Measurements from ENCODE around the gene AZU1.

AZU1 gene

GRCh38 chr19:870963-871401, 43.3 kb downstream of the AZU1 start:
- no peak for TF ChIP-seq FOXP2 (optimal IDR thresholded peaks at IDR 0.05; ENCODE audit: borderline replicate concordance, extremely low read depth, extremely low read length, insufficient read depth)
- TF ChIP-seq POLR2AphosphoS5 (IDR thresholded peaks at IDR 0.05; ENCODE audit: low read depth, low read length): no peak
- no peak for TF ChIP-seq SIN3A (IDR thresholded peaks at IDR 0.05; ENCODE audit: borderline replicate concordance, insufficient read depth, low read length)
- TF ChIP-seq REST (IDR thresholded peaks at IDR 0.05; ENCODE audit: insufficient read depth in 1 of 2, low read depth in 2 of 2, low read length in 2 of 2): no peak
- no peak for TF ChIP-seq TAF1 (IDR thresholded peaks at IDR 0.05; ENCODE audit: borderline replicate concordance, insufficient read depth, low read length)

DNA sequence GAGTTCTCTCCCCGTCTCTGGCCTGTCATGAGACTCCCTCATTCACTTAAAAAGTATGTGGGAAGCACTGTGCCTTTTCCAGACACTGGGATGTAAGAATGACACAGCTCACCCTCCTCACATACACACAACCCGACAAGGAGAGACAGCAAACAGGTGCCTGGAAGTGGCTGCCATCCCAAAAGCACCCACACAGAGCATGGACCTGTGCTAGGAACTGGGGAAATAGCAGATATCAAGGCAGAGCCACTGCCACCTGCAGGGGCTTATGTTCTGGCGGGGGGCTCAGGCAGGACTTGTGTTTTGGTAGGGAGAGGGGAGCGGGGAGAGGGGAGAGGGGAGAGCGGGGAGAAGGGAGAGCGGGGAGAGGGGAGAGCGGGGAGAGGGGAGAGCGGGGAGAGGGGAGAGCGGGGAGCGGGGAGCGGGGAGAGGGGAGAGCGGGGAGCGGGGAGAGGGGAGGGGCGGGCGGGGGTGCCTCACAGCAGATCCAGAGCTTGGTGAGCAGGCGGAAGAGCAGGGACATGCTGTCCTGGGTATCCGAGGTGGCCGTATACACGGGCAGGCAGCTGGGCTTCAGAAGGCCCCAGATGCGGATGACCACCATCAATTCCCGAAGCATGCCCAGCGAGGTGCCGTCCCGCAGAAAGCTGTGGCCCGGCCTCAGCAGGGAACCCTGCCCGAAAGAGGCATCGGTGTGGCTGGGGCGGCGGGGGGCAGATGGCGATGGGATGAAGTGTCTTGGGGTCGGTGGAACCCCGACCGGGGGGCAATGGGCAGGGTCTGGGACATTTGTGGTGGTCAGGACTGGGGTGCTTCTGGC, 44.0 kb downstream of the AZU1 start:
- TF ChIP-seq REST (IDR thresholded peaks at IDR 0.05; ENCODE audit: insufficient read depth in 1 of 2, low read depth in 2 of 2, low read length in 2 of 2) (no peak), SIN3A (IDR thresholded peaks at IDR 0.05; ENCODE audit: borderline replicate concordance, insufficient read depth, low read length) (no peak)

DNA sequence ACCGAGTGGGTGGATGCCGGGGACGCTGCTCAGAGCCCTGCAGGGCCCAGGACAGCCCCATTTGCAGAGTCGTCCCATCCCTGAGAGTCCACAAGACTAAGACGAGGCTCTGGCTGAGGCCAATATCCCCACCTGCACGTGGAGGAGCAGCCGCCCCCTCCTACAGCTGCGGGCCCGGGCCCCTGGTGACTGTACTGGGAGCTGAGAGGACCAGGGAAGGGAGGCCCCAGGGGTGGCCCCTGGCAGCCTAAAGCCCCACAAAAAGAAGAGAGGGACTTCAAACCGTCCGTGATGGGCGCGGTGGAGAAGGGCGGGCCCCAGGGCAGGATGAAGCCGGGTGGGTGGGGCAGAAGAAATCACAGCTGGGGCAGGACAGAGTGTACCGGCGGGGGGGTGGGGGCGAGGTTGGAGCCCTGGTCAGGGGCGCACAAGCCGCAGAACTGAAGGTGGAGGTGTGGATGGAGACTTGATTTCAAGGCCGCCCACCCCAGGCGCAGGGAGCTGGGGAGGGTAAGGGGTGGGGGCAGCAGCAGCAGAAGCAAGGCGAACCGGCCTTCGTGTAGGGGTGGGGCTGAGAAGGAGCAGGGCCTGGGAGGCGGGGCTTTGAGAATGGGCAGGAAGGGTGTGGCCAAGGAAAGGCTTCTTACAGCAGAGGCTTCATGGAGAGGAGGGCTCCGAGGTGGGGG, 44.8 kb downstream of the AZU1 start:
- TF ChIP-seq FOXP2 (optimal IDR thresholded peaks at IDR 0.05; ENCODE audit: borderline replicate concordance, extremely low read depth, extremely low read length, insufficient read depth) (peak; percentile 39), POLR2AphosphoS5 (IDR thresholded peaks at IDR 0.05; ENCODE audit: low read depth, low read length) (no peak)

DNA sequence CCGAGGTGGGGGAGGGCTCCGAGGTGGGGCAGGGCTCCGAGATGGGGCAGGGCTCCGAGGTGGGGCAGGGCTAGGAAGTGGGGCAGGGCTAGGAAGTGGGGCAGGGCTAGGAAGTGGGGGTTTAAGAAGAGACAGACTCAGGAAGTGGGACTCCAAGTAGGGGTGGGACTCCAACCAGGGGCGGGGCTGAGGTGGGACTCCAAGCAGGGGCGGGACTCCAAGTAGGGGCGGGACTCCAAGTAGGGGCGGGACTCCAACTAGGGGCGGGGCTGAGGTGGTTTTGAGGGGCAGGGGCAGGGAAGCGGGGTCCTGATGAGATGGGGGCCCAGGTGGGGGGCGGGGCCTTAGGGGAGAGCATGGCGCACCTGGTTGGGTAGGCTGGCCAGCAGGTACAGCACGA, 45.4 kb downstream of the AZU1 start:
- TF ChIP-seq TAF1 (IDR thresholded peaks at IDR 0.05; ENCODE audit: borderline replicate concordance, insufficient read depth, low read length) (no peak), REST (IDR thresholded peaks at IDR 0.05; ENCODE audit: insufficient read depth in 1 of 2, low read depth in 2 of 2, low read length in 2 of 2) (no peak), POLR2AphosphoS5 (IDR thresholded peaks at IDR 0.05; ENCODE audit: low read depth, low read length) (no peak), SIN3A (IDR thresholded peaks at IDR 0.05; ENCODE audit: borderline replicate concordance, insufficient read depth, low read length) (no peak), FOXP2 (optimal IDR thresholded peaks at IDR 0.05; ENCODE audit: borderline replicate concordance, extremely low read depth, extremely low read length, insufficient read depth) (no peak)

- TF ChIP-seq TAF1 (IDR thresholded peaks at IDR 0.05; ENCODE audit: borderline replicate concordance, insufficient read depth, low read length): no peak
- no peak for TF ChIP-seq POLR2AphosphoS5 (IDR thresholded peaks at IDR 0.05; ENCODE audit: low read depth, low read length)
- no peak for TF ChIP-seq REST (IDR thresholded peaks at IDR 0.05; ENCODE audit: insufficient read depth in 1 of 2, low read depth in 2 of 2, low read length in 2 of 2)
- TF ChIP-seq SIN3A (IDR thresholded peaks at IDR 0.05; ENCODE audit: borderline replicate concordance, insufficient read depth, low read length): no peak
These were observed 46.0 kb downstream of the AZU1 start for GRCh38 chr19:873561-874041.
